Cardiac fibroblast (primary cell): ENCODE measurements around the gene ZNF219.

ENCODE experiments used
- DNase-seq, 2 donors: peaks; one replicate each; pipeline versions ENCODE4 v3.0.0 to v3.0.0-alpha.2; 2010; ENCODE audit warnings: low read depth in 2 of 2
- H3K4me3 ChIP-seq, 2 donors: replicated peaks in 1 of 2; 1 replicate in 1 of 2; 2 replicates in 1 of 2; pipeline ENCODE4 v1.5.1; 2011; ENCODE audit warnings: low read depth in 2 of 2, low read length in 2 of 2, mild to moderate bottlenecking in 2 of 2, moderate library complexity in 1 of 2
- TF ChIP-seq, protein P1 (sequence below): IDR thresholded peaks from one replicate; pipeline ENCODE4 v1.5.1; 2011; ENCODE audit warnings: low read depth, mild to moderate bottlenecking, low read length, inconsistent platforms

The ZNF219 gene

DNA sequence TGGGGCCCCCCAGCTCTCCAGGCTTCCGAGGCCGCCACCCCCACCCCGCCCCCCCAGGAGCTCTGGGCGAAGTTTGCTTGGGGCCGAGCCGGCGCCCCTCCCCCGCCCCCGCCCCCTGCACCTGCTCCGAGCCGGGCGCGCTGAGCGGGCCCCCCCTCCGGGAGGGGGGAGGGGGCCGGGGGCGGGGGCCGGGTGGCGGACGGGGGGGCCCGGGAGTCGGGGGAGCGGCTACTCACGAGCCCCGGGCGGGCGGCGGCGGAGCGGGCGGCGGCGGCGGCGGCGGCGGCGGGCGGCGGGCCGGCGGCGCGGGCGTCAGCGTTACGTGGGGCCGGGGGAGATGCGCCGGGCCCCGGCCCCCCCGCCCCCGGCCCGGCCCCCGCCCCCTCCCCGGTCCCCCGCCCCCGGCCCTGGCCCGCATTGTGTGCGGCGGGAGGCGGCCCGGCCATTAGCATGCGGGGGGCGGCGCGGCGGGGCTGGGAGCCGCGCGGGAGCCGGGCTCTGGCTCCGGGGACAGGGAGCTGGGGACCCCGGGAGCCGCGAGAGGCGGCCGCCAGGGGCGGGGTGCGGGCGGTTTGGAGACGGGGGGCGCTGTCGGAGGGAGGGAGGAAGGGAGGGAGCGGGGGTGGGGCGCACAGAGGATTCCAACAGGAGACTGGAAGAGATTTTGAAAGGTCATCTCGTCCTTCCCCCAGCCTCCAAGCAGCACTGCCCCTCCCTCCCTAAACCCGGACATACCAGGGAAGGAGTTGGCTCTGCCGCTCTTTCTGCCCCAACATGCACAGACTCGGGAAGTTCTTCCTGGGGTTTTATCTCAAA is at the start of gene ZNF219:
TSS of gene ZNF219 (minus strand) at position 580 of the 816 bp plus-strand sequence. CDS start 5,064 bp downstream, outside the sequence.
- peak; percentile 43 to 65 for DNase-seq
- H3K4me3 ChIP-seq = peak within 1 kb of the TSS; percentile 62 to 65
- TF ChIP-seq, protein P1, sequence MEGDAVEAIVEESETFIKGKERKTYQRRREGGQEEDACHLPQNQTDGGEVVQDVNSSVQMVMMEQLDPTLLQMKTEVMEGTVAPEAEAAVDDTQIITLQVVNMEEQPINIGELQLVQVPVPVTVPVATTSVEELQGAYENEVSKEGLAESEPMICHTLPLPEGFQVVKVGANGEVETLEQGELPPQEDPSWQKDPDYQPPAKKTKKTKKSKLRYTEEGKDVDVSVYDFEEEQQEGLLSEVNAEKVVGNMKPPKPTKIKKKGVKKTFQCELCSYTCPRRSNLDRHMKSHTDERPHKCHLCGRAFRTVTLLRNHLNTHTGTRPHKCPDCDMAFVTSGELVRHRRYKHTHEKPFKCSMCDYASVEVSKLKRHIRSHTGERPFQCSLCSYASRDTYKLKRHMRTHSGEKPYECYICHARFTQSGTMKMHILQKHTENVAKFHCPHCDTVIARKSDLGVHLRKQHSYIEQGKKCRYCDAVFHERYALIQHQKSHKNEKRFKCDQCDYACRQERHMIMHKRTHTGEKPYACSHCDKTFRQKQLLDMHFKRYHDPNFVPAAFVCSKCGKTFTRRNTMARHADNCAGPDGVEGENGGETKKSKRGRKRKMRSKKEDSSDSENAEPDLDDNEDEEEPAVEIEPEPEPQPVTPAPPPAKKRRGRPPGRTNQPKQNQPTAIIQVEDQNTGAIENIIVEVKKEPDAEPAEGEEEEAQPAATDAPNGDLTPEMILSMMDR = no peak

DNA sequence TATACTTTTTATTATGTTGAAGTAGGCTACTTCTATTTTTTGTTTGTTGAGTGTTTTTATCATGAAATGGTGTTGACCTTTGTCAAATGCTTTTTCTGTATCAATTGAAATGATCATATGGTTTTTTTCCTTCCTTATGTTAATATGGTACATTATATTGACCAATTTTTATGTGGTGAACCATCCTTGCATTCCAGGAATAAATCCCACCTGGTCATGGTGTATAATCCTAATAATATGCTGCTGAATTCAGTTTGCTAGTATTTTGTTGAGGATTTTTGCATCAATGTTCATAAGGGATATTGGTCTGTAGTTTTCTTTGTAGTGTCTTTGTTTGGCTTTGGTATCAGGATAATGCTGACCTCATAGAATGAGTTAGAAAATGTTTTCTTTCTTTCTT is 47.0 kb upstream of the ZNF219 start:
- TF ChIP-seq, protein P1 = no peak
- no peak overlapping the region for H3K4me3 ChIP-seq

DNA sequence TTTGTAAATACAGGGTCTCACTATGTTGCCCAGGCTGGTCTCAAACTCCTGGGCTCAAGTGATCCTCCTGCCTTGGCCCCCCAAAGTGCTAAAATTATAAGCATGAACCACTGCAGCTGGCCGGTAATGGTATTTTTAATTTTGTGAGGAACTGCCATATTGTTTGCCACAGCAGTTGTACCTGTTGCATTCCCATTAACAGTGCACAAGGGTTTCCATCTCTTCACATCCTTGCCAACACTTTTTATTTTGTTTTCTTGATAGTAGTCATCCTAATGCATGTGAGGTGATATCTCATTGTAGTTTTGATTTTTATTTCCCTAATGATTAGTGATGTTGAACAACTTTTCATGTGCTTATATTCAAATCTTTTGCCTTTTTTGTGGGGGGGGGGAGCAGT is 43.9 kb upstream of the ZNF219 start:
- no peak for DNase-seq
- TF ChIP-seq, protein P1 = no peak
- H3K4me3 ChIP-seq = no peak overlapping the region

More for the DNA sequence above, 47.0 kb upstream of the ZNF219 start:
- no peak for DNase-seq

DNA sequence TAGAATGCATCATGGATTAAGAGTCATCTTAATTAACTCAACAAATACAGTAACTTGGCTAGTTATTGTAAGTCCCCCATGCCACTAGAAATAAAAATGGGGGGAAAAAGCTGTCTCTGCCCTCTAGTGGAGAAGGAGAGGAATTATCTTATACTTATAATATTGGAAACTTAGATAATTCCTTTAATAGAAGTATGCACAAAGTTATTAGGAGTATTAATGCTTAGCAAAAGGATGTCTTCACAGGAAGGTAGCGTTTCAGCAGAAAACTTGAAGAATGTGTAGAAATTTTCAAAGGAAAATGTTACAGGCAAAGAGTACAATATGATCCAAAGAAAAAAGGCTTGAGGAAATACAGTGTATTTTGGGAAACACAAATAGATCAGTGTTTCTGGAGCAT is 37.6 kb upstream of the ZNF219 start:
- peak; percentile 26 to 35 for DNase-seq
- TF ChIP-seq, protein P1 = peak; percentile 62
- H3K4me3 ChIP-seq = no peak overlapping the region

DNA sequence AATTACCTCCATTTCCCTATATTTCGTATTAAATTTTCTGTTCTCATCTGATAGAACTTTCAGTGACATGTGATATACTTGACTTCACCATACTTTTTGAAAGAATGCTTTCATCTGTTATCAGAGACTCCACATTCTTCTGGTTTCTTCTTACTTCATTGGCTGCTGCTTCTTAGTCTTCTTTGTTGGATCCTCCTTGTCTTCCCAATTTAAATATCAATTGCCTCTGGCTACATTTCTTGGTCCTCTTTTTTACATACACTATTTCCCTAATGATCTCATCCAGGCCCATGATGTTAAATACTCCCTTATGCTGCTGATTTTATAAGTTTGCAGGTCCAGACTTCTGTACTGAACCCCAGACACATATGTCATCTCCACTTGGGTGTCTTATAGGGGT is 35.4 kb upstream of the ZNF219 start:
- DNase-seq = no peak
- no peak overlapping the region for H3K4me3 ChIP-seq
- TF ChIP-seq, protein P1 = no peak

DNA sequence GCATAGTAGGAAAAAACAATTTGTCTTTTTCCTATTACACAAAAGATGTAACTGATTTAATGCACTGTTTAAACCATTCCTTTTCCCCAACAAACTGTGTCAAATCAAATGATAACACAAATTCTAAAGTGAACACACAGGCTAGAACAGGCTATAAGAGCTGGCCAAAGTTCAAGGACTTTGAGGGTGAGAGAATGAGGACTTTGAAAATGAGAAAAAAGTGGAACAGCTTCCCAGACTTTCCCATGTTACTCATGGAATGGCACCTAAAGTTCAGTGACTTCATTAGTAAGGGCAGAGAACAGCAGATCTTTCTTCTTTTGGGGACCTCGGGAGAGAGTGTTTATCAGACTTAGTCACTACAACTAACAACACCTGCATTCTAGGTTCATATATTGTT is 25.0 kb upstream of the ZNF219 start:
- H3K4me3 ChIP-seq = no peak overlapping the region
- DNase-seq = no peak
- TF ChIP-seq, protein P1 = no peak
